ENCODE measurements around the gene NAPSA. TPM values are rescaled to one million over a fixed set of nuclear protein-coding genes. Genes with fewer than 3 reads are reported as not detected.

NAPSA gene
- total RNA-seq, 2 donors from 2014 or later, result 1.8 to 2.3 TPM

DNA sequence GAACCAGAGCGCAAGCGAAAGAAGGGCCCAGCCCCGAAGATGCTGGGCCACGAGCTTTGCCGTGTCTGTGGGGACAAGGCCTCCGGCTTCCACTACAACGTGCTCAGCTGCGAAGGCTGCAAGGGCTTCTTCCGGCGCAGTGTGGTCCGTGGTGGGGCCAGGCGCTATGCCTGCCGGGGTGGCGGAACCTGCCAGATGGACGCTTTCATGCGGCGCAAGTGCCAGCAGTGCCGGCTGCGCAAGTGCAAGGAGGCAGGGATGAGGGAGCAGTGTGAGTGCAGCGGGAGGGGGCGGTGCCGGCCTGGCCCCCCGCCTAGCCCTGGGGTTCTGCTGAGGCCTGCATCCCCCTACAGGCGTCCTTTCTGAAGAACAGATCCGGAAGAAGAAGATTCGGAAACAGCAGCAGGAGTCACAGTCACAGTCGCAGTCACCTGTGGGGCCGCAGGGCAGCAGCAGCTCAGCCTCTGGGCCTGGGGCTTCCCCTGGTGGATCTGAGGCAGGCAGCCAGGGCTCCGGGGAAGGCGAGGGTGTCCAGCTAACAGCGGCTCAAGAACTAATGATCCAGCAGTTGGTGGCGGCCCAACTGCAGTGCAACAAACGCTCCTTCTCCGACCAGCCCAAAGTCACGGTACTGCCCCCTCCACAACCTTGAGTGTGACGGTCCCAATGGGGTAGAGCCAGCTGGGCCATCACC is 12.9 kb upstream of the NAPSA start:
- peaks cover 0 to 23% of the 10 kb centered on the region in 2 donors for H3K36me3 ChIP-seq (replicated peaks in 1 of 2; ENCODE audit: insufficient read depth in 1 of 2, low read depth in 2 of 2)
- intact Hi-C loops (cut with DNase I), result no loop called here

DNA sequence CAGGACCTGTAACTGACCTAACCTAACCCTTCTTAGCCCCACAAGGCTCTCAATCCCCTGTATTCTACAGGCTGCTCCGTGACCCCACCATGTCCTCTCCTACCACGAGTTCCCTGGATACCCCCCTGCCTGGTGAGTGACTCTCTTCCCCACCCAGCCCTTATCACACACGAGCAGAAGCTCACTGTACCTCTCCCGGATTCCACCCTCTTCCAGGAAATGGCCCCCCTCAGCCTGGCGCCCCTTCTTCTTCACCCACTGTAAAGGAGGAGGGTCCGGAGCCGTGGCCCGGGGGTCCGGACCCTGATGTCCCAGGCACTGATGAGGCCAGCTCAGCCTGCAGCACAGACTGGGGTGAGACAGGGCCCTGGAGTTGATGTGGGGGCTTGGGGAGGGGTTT is 12.1 kb upstream of the NAPSA start:
- H3K4me3 ChIP-seq, result no peak overlapping the region
- 71 to 77% methylated on average over 9 of the region's 9 CpGs for WGBS, 2 donors
- intact Hi-C loops (cut with DNase I), result no loop called here
- H3K27me3 ChIP-seq, result no peaks in the 10 kb centered on the region
- TF ChIP-seq, protein P1, sequence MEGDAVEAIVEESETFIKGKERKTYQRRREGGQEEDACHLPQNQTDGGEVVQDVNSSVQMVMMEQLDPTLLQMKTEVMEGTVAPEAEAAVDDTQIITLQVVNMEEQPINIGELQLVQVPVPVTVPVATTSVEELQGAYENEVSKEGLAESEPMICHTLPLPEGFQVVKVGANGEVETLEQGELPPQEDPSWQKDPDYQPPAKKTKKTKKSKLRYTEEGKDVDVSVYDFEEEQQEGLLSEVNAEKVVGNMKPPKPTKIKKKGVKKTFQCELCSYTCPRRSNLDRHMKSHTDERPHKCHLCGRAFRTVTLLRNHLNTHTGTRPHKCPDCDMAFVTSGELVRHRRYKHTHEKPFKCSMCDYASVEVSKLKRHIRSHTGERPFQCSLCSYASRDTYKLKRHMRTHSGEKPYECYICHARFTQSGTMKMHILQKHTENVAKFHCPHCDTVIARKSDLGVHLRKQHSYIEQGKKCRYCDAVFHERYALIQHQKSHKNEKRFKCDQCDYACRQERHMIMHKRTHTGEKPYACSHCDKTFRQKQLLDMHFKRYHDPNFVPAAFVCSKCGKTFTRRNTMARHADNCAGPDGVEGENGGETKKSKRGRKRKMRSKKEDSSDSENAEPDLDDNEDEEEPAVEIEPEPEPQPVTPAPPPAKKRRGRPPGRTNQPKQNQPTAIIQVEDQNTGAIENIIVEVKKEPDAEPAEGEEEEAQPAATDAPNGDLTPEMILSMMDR (IDR thresholded peaks at IDR 0.05), result no peak
- TF ChIP-seq POLR2A (IDR thresholded peaks at IDR 0.05), result no peak
- peak in 1 of 4 donors; percentile 15 for DNase-seq
- H3K9me3 ChIP-seq, result no peaks in the 10 kb centered on the region
- H3K36me3 ChIP-seq (replicated peaks in 1 of 2; ENCODE audit: insufficient read depth in 1 of 2, low read depth in 2 of 2), result peaks cover 0 to 22% of the 10 kb centered on the region in 2 donors
- H3K4me1 ChIP-seq, result peaks cover 4% of the 10 kb centered on the region
- no peak for ATAC-seq
- H3K27ac ChIP-seq, result no peak overlapping the region

More for the DNA sequence above, 12.9 kb upstream of the NAPSA start:
- no peak for TF ChIP-seq POLR2A (IDR thresholded peaks at IDR 0.05)
- TF ChIP-seq, protein P1 (IDR thresholded peaks at IDR 0.05), result no peak
- no peak for DNase-seq
- Histone ChIP-seq H3K4me3 (no peak overlapping the region), H3K27ac (no peak overlapping the region), H3K27me3 (no peaks in the 10 kb centered on the region), H3K4me1 (peaks cover 7% of the 10 kb centered on the region), H3K9me3 (no peaks in the 10 kb centered on the region)
- ATAC-seq, result no peak
- WGBS, 2 donors, result 93 to 95% methylated on average over 11 to 36 of the region's 36 CpGs

DNA sequence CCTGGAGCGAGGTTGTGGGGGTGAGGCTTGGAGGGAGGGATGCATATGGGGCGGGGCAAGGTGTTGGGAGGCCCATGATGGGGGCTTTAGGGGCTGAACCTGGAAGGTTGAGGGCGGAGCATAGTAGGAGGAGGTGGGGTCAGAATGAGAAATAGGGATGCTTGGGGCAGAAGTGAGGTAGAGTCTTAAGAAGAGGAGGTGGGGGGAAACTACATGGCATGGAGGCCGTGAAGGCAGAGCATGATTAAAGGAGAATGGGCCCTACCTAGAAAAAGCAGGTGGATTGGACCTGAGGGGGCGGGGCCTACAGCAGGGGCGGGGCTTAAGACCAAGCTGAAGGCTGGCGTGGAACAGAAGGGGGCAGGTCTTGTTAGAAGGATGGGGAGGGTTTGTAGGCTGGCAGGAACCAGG is 11.6 kb upstream of the NAPSA start:
- WGBS, 2 donors, result 41 to 49% methylated on average over 7 of the region's 7 CpGs
- intact Hi-C loops (cut with DNase I), result no loop called here
- peak overlapping the region in 2 of 4 donors; percentile 57 to 99 for H3K27ac ChIP-seq
- H3K36me3 ChIP-seq (replicated peaks in 1 of 2; ENCODE audit: insufficient read depth in 1 of 2, low read depth in 2 of 2), result peaks cover 0 to 19% of the 10 kb centered on the region in 2 donors
- TF ChIP-seq POLR2A (IDR thresholded peaks at IDR 0.05), result no peak
- TF ChIP-seq, protein P1 (IDR thresholded peaks at IDR 0.05), result no peak
- H3K4me3 ChIP-seq, result no peak overlapping the region
- no peak for ATAC-seq
- H3K9me3 ChIP-seq, result no peaks in the 10 kb centered on the region
- H3K27me3 ChIP-seq, result no peaks in the 10 kb centered on the region
- peaks cover 4% of the 10 kb centered on the region for H3K4me1 ChIP-seq
- DNase-seq, result peak; percentile 41 to 66 (median 60)

DNA sequence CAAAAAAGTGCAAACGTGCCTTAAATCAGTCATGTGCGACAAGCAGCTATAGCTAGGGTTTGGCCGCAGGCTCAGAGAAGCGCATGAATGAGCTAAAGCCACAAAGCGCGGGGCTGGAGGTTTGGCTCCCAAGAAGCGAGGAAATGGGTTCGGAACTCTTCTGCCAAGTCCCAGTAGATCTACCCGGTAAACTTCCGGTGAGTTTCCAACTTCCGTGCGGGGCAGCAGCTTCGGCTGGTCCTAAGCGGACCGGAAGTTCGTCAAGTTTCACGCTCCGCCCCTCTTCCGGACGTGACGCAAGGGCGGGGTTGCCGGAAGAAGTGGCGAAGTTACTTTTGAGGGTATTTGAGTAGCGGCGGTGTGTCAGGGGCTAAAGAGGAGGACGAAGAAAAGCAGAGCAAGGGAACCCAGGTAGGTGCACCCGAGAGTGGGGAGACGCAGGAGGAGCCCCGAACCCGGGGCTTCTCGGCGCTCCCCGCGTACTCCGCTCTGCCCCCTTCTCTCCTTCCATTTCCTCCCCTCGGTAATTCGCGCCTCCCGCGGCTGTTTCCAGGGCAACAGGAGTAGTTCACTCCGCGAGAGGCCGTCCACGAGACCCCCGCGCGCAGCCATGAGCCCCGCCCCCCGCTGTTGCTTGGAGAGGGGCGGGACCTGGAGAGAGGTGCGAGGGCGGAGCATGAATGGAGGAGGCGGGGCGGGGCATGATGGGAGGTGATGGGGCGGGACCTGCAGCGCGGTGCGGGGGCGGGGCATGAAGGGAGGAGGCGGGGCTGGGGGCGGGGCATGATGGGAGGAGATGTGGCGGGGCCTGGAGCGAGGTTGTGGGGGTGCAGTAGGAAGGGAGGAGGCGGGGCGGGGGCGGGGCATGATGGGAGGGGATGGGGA is 11.0 kb upstream of the NAPSA start, which contains the start of gene NR1H2:
Gene NR1H2, plus strand, starts transcription at position 292 of the 885 bp plus-strand sequence. CDS start 1,149 bp downstream, outside the sequence.
- Histone ChIP-seq H3K36me3 (replicated peaks in 1 of 2; ENCODE audit: insufficient read depth in 1 of 2, low read depth in 2 of 2) (peaks cover 0 to 16% of the 10 kb centered on the region in 2 donors), H3K27ac (peak within 1 kb of the TSS; percentile 57 to 99 (median 96)), H3K9me3 (no peaks in the 10 kb centered on the region), H3K27me3 (no peaks in the 10 kb centered on the region), H3K4me1 (peaks cover 4% of the 10 kb centered on the region), H3K4me3 (peak within 1 kb of the TSS; percentile 79 to 94)
- 1 to 2% methylated on average over 40 to 52 of the region's 67 CpGs for WGBS, 2 donors
- peak; percentile 95 to 97 (median 96) for DNase-seq
- peak; percentile 96 for ATAC-seq
- TF ChIP-seq, protein P1 (IDR thresholded peaks at IDR 0.05), result no peak
- TF ChIP-seq POLR2A (IDR thresholded peaks at IDR 0.05), result peak; percentile 19 to 89 (median 76)
- intact Hi-C loops (cut with DNase I), result no loop called here
